HG03565 (cell line): Measurements from ENCODE around the gene SYNC.
A peak's percentile ranks its signal among the peaks of the same experiment; 100 is the strongest.
"Not testable (repeated sequence)": the region's sequence is repeated elsewhere in the genome, so short reads cannot be mapped to it uniquely, and the experiment has no call there.

Experiments
- ATAC-seq: cut with Tn5 transposase; IDR thresholded peaks from one replicate; pipeline ENCODE4 v1.9.1; 2021; ENCODE audit warnings: mild to moderate bottlenecking, moderate library complexity; ENCODE audit not compliant: unreplicated experiment

SYNC gene

GRCh38 chr1:32695098-32695904, 7.3 kb downstream of the SYNC start:
- ATAC-seq = no peak

- ATAC-seq = no peak
Measured at GRCh38 chr1:32693455-32694174, 9.0 kb downstream of the SYNC start.

DNA sequence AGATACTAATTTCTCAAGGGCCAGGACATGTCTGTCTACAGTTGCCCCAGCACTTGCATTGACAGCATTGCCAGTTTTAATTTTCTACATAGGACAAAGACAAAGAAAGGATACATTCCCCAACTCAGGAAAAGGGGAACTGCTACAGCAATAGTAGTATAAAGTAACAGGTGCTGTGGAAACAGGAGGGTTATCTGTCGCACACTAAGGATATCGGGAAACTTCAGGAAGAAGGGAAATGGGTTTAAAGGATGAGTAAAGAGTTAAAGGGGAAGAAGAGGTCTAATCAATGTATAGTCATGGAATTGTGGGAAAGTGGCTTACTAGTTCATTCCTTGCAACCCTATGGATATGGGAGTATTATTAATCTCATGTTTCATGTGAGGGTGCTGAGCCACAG, 16.2 kb downstream of the SYNC start:
- ATAC-seq = no peak

DNA sequence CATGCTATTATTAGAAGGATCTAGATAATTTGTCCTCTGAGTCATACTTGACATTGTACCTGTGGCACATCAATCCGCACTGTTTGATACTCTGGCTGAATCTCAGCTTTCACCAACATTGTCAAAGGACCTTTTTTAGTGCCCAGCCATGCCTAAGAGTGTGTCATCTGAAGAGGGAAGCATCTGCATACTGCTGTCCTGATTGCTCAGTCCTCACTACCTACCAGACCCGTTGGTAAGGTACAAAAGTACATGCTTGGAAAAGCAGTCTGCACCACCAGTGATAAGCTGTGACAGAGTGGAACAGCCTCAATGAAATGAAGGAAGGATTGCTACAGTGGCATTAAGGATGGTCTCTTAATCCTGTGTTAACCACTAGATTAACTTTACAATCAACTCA, 17.1 kb downstream of the SYNC start:
- ATAC-seq = no peak

DNA sequence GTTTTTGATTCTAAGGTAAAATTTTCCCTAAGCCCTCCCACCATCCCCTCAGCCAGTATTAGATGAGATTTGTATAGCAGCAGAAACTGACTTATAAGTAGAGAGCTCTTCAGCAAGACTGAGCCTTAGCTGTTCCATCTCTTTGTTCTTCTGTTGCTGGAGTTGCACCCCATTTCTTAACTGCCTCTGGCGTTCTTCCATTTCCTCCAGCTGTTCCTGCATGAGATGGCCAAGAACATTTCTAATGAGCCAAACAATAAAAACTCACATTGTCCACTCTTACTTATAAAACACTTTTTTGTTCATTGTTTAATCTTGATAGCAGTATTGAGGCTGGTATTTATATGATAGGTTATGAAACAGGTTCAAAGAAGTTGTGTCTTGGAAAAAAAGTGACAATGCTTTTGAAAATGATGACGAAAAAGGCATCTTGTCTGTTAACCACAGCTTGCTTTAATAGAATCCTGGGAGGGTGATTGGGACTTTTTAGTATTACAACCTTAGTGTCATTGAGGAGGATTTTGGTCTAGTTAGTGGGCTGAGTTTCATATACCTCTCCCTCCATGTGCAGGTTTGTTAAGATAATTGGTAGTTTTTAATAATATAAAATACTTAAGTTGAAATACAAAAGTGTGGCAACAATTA, 18.3 kb downstream of the SYNC start:
- no peak for ATAC-seq

- no peak for ATAC-seq
Measured at GRCh38 chr1:32683397-32683796, 19.2 kb downstream of the SYNC start.

DNA sequence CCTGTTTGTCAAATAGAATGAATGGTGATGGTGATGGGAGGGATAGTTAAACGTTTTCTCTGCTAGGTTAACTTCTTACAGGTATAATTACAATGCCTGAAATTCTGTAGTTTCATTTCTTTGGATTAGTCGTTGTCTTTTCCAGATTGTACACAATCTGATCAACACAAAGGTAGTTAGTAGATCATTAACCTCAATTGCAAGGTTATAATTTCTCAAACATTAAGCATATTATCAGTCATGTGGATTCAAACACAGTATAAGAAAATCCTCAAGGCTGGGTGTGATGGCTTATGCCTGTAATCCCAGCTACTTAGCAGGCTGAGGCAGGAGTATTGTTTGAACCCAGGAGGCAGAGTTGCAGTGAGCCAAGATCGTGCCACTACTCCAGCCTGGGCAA, 20.6 kb downstream of the SYNC start:
- no peak for ATAC-seq

DNA sequence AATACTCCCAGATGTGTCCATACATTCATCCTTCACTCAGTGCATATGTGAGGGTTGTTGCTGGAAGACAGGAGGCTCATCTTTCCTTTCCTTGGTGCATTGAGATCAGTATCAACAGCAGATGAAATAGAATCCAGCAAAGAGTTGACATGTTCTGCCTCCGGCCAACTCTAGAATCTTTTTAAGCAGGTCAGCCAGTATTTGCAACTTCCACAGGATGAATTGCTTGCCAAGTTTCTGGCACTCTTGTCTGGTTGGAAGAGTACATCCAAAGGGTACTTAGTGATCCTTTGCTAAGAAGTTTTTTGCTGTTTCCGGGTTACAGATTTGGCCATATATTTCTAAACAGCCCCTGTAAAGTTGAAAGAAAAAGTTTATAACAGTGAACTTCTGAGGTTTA, 21.1 kb downstream of the SYNC start:
- no peak for ATAC-seq

DNA sequence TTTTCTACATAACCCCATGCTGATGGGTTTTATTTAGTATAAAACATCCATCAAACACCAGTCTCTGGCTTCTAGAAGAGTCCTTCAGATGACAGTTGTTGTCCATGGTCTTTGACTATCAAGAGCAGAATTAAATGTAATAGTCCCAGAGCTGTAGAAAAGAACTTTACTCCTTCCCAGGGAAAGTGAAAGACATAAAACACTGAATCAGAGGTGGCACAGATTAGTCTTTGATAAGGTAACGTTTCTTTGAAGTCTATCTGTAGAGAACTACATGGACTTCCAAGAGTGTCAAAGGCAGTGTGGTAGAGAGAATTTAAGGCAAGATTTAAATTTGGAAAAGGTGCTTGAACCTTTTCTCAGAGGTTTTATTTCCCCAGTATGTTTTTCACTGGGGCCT, 21.9 kb downstream of the SYNC start:
- ATAC-seq = no peak

GRCh38 chr1:32679993-32680392, 22.6 kb downstream of the SYNC start:
- not testable (repeated sequence) for ATAC-seq

DNA sequence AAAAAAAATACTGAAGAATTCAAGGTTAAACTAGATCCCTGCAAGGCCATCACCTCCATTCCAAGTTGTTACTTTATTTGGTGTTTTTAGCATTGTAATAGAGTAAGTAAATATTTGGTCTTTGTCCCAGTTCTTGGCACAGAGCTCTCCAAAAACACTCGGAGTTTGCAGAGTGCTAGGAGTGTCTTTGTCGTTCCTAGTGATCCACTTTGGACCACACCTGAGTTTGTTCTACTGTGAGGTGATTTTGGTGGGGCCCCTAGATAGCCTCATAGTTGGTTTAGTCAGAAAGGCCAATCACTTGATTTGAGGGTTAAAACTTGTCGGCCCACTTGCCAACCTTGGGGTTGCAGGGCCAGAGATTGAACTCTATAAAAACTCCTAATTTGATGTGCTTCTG, 25.6 kb downstream of the SYNC start:
- ATAC-seq = no peak

- not testable (repeated sequence) for ATAC-seq
Measured at GRCh38 chr1:32668716-32669115, 33.9 kb downstream of the SYNC start.

GRCh38 chr1:32666901-32667566, 35.5 kb downstream of the SYNC start:
- no peak for ATAC-seq

DNA sequence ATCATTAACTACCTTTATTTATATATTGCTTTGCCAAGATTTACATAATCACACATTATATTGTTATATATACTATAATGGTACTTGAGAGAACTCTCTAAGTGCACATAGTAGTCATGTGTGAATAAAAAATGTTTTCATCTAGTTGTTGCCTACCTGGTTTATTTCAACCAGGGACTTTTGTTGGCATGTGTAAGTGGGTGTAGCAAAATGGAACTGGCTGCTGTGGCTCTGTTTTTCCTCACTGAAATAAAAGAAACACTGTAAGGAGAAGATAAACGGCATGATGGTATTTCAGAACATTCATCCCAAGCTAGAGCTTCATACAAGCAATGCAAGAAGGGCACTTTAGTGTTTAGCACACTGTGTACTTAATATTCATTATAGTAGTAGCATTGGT, 36.7 kb downstream of the SYNC start:
- ATAC-seq = no peak

GRCh38 chr1:32659581-32659980, 43.0 kb downstream of the SYNC start:
- no peak for ATAC-seq

- no peak for ATAC-seq
Measured at GRCh38 chr1:32652244-32652962, 50.2 kb downstream of the SYNC start.

DNA sequence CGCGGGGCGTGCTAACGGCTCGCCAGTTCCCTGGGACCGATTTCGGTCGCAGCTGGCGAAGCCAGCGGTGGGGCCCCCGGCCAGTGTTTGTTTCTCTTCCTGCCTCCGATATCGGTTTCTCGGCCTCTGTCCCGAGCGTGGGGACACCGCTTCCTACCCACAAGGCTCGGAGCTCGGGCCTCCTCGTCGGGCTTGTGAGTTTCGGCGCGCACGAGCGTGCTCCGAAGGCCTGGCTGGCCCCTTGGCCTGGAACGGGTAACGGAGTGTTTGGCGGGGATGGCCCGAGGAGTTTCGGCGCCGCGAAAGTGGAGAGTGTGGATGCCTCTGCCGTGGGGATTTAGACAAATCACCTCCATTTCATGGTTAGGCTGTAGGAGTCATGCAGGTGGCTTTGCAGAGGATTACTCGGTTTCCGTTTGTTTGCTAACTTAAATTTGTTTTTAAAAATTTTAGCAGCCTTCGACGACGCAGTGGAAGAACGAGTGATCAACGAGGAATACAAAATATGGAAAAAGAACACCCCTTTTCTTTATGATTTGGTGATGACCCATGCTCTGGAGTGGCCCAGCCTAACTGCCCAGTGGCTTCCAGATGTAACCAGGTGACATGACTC, 51.0 kb downstream of the SYNC start:
- ATAC-seq = no peak

- ATAC-seq = peak; percentile 74
Measured at GRCh38 chr1:32650752-32651460, 51.7 kb downstream of the SYNC start, which contains the start of gene RBBP4. TSS of gene RBBP4 (plus strand) at chr1:32651208. CDS start at chr1:32651307, 99 bp downstream.

- ATAC-seq = peak; percentile 51
Measured at GRCh38 chr1:32650248-32650751, 52.3 kb downstream of the SYNC start, which contains the start of gene ZBTB8OS. TSS of gene ZBTB8OS (minus strand) at chr1:32650550. CDS start at chr1:32650529, 21 bp downstream.
